Globus pallidus (tissue), 1 donor: ENCODE results near the gene FADS6.

Experiments
- DNase-seq: peaks from one replicate; pipeline ENCODE4 v3.0.0-alpha.2; 2015; ENCODE audit warnings: low spot score

FADS6 gene

GRCh38 chr17:74853669-74854068 is 39.8 kb downstream of the FADS6 start:
- no peak for DNase-seq

DNA sequence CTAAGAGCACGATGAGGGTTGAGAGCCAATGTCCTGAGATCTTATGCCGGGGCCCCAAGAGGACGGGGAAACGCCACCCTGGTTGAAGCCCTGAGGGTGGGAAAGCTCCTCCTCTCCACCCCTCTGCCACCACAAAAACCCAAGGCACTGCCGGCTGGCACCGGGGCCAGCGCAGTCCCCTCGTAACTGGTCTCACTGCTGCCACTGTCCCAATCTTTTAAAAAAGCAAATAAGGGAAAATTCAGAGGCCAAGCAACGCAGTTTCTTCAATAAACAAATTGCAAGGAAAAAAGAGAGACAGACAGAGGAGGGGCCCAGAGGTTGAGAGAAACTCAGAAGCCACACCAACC is 40.4 kb downstream of the FADS6 start:
- DNase-seq: no peak

GRCh38 chr17:74852237-74853047 is 41.0 kb downstream of the FADS6 start:
- no peak for DNase-seq

GRCh38 chr17:74851612-74852236 is 41.7 kb downstream of the FADS6 start:
- DNase-seq: no peak

GRCh38 chr17:74850914-74851313 is 42.5 kb downstream of the FADS6 start:
- DNase-seq: no peak

- DNase-seq: no peak
Observed at GRCh38 chr17:74850310-74850709, 43.1 kb downstream of the FADS6 start.

GRCh38 chr17:74848656-74849399 is 44.6 kb downstream of the FADS6 start:
- no peak for DNase-seq

GRCh38 chr17:74846621-74847020 is 46.8 kb downstream of the FADS6 start:
- DNase-seq: no peak

- no peak for DNase-seq
Observed at GRCh38 chr17:74843352-74843627, 50.1 kb downstream of the FADS6 start.

- peak; percentile 79 for DNase-seq
Observed at GRCh38 chr17:74842599-74843351, 50.7 kb downstream of the FADS6 start.

- DNase-seq: no peak
Observed at GRCh38 chr17:74842146-74842598, 51.3 kb downstream of the FADS6 start.

- peak; percentile 79 for DNase-seq
Observed at GRCh38 chr17:74840989-74841666, 52.3 kb downstream of the FADS6 start.

DNA sequence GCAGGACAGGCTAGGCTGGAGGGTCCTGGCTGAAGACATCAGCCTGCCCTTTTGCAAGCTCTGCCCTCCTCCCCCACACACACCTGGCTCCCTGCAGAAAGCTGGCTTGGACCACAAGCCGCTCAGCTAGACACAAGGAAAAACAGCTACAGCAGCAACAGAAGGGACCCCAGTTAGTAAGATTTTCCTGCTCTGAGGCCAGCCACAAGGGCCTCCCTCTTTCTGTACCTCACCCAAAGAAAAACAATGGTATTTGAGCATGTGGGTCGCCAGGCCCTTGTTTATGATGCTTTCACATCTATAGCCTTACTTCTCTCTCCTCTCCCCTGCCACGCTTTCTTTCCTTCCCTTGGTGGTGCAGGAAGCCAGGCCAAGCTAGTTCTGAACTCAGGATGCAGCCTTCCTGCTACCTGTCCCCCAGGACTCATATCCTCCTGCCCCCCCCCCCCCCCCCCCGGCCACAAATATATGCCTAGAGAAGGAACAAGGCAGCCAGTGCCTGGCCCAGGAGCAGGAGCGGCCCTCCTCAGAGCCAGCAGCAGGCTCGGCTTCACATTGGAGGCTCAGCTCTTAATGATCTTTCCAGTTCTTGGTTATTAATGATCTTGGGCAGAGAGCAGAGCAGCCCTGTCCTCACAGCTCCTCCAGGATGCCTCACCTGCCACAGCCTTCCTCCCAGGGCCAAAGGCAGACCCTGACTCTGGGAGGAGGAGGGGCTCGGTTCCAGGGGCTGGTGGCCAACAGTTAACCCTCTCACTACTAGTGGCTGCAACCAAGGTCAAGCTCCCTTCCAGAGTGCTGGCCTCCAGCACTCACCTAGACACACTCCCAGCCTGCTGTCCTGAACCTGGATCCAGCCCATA is 53.2 kb downstream of the FADS6 start:
- no peak for DNase-seq

GRCh38 chr17:74838274-74838673 is 55.2 kb downstream of the FADS6 start:
- DNase-seq: no peak

- no peak for DNase-seq
Observed at GRCh38 chr17:74836691-74837467, 56.6 kb downstream of the FADS6 start.

DNA sequence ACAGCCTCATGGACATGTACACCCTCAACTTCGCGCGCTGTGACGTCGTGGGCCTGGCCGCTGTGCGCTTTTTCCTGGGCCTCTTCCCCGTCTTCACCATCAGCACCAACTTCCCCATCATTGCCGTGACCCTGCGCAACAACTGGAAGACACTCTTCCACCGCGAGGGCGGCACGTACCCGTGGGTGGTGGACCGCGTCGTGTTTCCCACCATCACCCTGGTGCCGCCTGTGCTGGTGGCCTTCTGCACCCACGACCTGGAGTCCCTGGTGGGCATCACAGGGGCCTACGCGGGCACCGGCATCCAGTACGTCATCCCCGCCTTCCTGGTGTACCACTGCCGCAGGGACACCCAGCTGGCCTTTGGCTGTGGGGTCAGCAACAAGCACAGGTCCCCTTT is 57.2 kb downstream of the FADS6 start:
- no peak for DNase-seq

DNA sequence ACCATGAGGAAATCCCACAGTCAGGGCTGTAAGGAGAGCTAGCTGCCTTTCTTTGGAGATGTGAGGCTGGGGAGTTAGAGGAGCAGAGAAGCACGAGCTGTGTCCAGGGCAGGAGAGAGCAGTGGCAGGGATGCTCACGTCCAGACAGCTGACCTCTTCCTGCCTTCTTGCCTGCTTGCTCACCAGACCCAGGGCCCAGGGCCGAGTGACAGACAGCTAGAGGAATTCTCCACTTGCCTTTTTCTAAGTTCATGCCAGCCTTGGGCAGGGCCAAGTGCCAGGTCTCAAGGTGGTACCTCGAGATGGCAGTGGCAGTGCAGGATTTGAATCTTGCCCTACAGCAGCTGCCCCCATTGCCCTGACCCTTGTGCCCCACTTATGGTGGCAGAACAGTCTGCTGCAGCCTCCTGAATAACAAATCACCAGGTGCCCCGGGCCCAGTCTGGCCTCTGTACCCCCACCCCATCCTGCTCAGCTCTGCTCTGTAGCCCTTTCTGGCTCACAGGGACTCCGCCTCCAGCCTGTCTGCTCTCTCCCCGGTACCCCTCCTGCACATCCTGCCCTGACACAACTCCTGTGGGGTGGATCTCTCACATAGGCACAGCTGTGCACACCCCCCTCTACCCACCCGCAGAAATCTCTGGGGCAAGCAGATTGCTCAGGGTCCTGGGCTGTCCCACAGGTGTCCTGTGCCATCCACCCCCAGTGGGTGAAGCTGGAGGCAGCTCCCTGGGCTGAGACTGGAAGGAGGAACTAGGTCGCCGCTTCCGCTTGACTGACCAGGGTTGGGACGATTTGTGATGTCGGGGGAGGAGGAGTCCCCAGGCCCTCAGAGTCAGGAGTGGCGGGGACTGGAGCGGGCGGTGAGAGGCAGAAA is 59.7 kb downstream of the FADS6 start:
- peak; percentile 45 for DNase-seq

GRCh38 chr17:74832421-74832820 is 61.0 kb downstream of the FADS6 start:
- no peak for DNase-seq
